SK-MEL-5 (cell line): ENCODE measurements around the gene LSM4. TPM values are rescaled to one million over a fixed set of nuclear protein-coding genes. Genes with fewer than 3 reads are reported as not detected.
"Not testable (repeated sequence)": the region's sequence is repeated elsewhere in the genome, so short reads cannot be mapped to it uniquely, and the experiment has no call there.

ENCODE experiments used
- DNase-seq: peaks from one replicate; pipeline ENCODE4 v3.0.0-alpha.2; 2016; ENCODE audit warnings: low read depth, low spot score
- in situ Hi-C: cut with HindIII; loops from 2 replicates; pipeline ENCODE4 v1.10.0; 2016; ENCODE audit warnings: low sequenced_read_pairs, high pct_unique_total_duplicates, low pct_unique_long_range_greater_than_20kb
- total RNA-seq: library from RNA; depleted of rRNA; stranded (reverse); fragments of >200 nt; shearing (Covaris generic); gene quantifications from 2 replicates; pipeline ENCODE4 v1.2.3, GENCODE V29; 2014

Gene LSM4
- total RNA-seq, 1 experiment from 2014 or later: 250 TPM

GRCh38 chr19:18345296-18345695 is 22.4 kb upstream of the LSM4 start:
- in situ Hi-C loops: no loop called here
- no peak for DNase-seq

- DNase-seq: no peak
- in situ Hi-C loops: no loop called here
These were observed 21.7 kb upstream of the LSM4 start for GRCh38 chr19:18344582-18344950.

GRCh38 chr19:18342090-18342632 is 19.3 kb upstream of the LSM4 start:
- DNase-seq: no peak
- in situ Hi-C loops: no loop called here

- in situ Hi-C loops: no loop called here
- no peak for DNase-seq
These were observed 18.4 kb upstream of the LSM4 start for GRCh38 chr19:18340990-18341868.

GRCh38 chr19:18340190-18340989 is 17.5 kb upstream of the LSM4 start, which contains the start of gene PGPEP1:
Gene PGPEP1 (plus strand): TSS chr19:18340598. CDS start chr19:18340682, 84 bp downstream.
- in situ Hi-C loops: no loop called here
- peak; percentile 52 for DNase-seq

- in situ Hi-C loops: no loop called here
- peak; percentile 38 for DNase-seq
These were observed 16.8 kb upstream of the LSM4 start for GRCh38 chr19:18339723-18340122.

- DNase-seq: no peak
- in situ Hi-C loops: no loop called here
These were observed 15.7 kb upstream of the LSM4 start for GRCh38 chr19:18338541-18338940.

- in situ Hi-C loops: no loop called here
- DNase-seq: no peak
These were observed 13.2 kb upstream of the LSM4 start for GRCh38 chr19:18336121-18336520.

GRCh38 chr19:18333680-18334079 is 10.8 kb upstream of the LSM4 start:
- no peak for DNase-seq
- in situ Hi-C loops: no loop called here

GRCh38 chr19:18332917-18333530 is 10.1 kb upstream of the LSM4 start:
- in situ Hi-C loops: no loop called here
- no peak for DNase-seq

- no peak for DNase-seq
- in situ Hi-C loops: no loop called here
These were observed 8.0 kb upstream of the LSM4 start for GRCh38 chr19:18330868-18331267.

GRCh38 chr19:18329035-18329376 is 6.1 kb upstream of the LSM4 start:
- in situ Hi-C loops: no loop called here
- DNase-seq: no peak

- DNase-seq: peak; percentile 98
- in situ Hi-C loops: no loop called here
These were observed 5.6 kb upstream of the LSM4 start for GRCh38 chr19:18328340-18329034.

- DNase-seq: no peak
- in situ Hi-C loops: no loop called here
These were observed 3.9 kb upstream of the LSM4 start for GRCh38 chr19:18326772-18327171.

GRCh38 chr19:18324373-18324731 is 1.5 kb upstream of the LSM4 start:
- in situ Hi-C loops, DNase-seq: not testable (repeated sequence)

- in situ Hi-C loops: no loop called here
- peak; percentile 36 for DNase-seq
These were observed 538 bp downstream of the LSM4 start for GRCh38 chr19:18322318-18322758.

- in situ Hi-C loops: no loop called here
- DNase-seq: no peak
These were observed 1.2 kb downstream of the LSM4 start for GRCh38 chr19:18321734-18322102.
